K562 (cell line): ENCODE data around the gene CLP1. TPM values are rescaled to one million over a fixed set of nuclear protein-coding genes. Genes with fewer than 3 reads are reported as not detected.
A peak's percentile ranks its signal among the peaks of the same experiment; 100 is the strongest.

Experiments
- BRF1 ChIP-seq: IDR thresholded peaks from 3 replicates; pipeline ENCODE4 v1.6.1; 2011; ENCODE audit warnings: borderline replicate concordance, mild to moderate bottlenecking; ENCODE audit not compliant: insufficient read length; ENCODE audit errors: extremely low read depth
- CHCHD3 ChIP-seq: fragments of 250-450 bp; sonication (Bioruptor Pico); IDR thresholded peaks from 2 replicates; pipeline ENCODE4 v2.1.2; 2022; ENCODE audit warnings: mild to moderate bottlenecking
- FOSL1 ChIP-seq: fragments of 200-800 bp; sonication (Bioruptor generic); conservative IDR thresholded peaks from 2 replicates; pipeline ENCODE4 v1.6.1; 2016; ENCODE audit warnings: missing genetic modification characterization, missing compliant biosample characterization
- GATAD2A ChIP-seq: fragments of 450-650 bp; IDR thresholded peaks from 2 replicates; pipeline ENCODE4 v1.6.1; 2017
- GTF2F1 ChIP-seq: IDR thresholded peaks from 2 replicates; pipeline ENCODE4 v1.6.1; 2011; ENCODE audit warnings: low read depth, low read length, improper control_type of control experiment
- KDM1A ChIP-seq, 2 experiments: fragments of 450-650 bp; IDR thresholded peaks; 2 replicates each; pipeline ENCODE4 v1.6.1; 2016; ENCODE audit warnings: mild to moderate bottlenecking in 2 of 2
- LARP7 ChIP-seq: fragments of 450-650 bp; IDR thresholded peaks from 2 replicates; pipeline ENCODE4 v1.6.1; 2016
- MYC ChIP-seq, 2 experiments: fragments of 250-450 bp in 1 of 2; sonication (Bioruptor Pico) in 1 of 2; IDR thresholded peaks; 2 replicates each; pipeline versions ENCODE4 v1.5.1 to v1.6.1; 2012 to 2021; ENCODE audit warnings: low read depth in 2 of 2, borderline replicate concordance in 1 of 2, improper control_type of control experiment in 1 of 2, low read length in 1 of 2, mild to moderate bottlenecking in 1 of 2, moderate library complexity in 1 of 2
- POLR2A ChIP-seq: fragments of 450-650 bp; conservative IDR thresholded peaks from 2 replicates; pipeline ENCODE4 v1.6.1; 2016
- POLR2AphosphoS5 ChIP-seq: IDR thresholded peaks from 2 replicates; pipeline ENCODE4 v1.6.1; 2011; ENCODE audit warnings: mild to moderate bottlenecking, low read depth, low read length, moderate library complexity; ENCODE audit not compliant: control insufficient read depth, insufficient read depth
- RNF2 ChIP-seq: sonication (generic); IDR thresholded peaks from 2 replicates; pipeline ENCODE4 v1.6.1; 2016
- SP1 ChIP-seq: sonication (generic); formaldehyde crosslinking; IDR thresholded peaks from 2 replicates; pipeline ENCODE4 v1.8.1; 2022; ENCODE audit warnings: mild to moderate bottlenecking, missing genetic modification reagents
- ZNF316 ChIP-seq: fragments of 450-650 bp; IDR thresholded peaks from 2 replicates; pipeline ENCODE4 v1.6.1; 2016
- ZNF384 ChIP-seq: IDR thresholded peaks from 2 replicates; pipeline ENCODE4 v1.6.1; 2012; ENCODE audit warnings: low read depth, low read length, improper control_type of control experiment
- polyA plus RNA-seq, 8 experiments: library from polyadenylated mRNA; depleted of rRNA in 4 of 8; stranded (reverse) in 5 of 8; unstranded in 3 of 8; fragments of >200 nt; fragmentation: Nextera tagmentation in 2 of 8; fragmentation: Illumina TruSeq in 1 of 8; extraction: Ambion mirVana in 2 of 8; extraction: Trizol in 1 of 8; gene quantifications; 2 replicates each; pipeline versions ENCODE4 v1.2.1 to v1.2.3, GENCODE V29; 2011 to 2014; ENCODE audit warnings: inconsistent platforms in 1 of 8, missing spikeins in 1 of 8
- total RNA-seq, 7 experiments: library from RNA; depleted of rRNA in 6 of 7; stranded (reverse); fragments of >200 nt in 6 of 7; fragmentation: Illumina TruSeq in 2 of 7; extraction: Trizol in 2 of 7; gene quantifications; 2 replicates each; pipeline versions ENCODE4 v1.2.1 to v1.2.3, GENCODE V29; 2011 to 2021; ENCODE audit warnings: low replicate concordance in 1 of 7
- TF ChIP-seq, protein P1 (sequence below), 2 experiments: fragments of 450-650 bp in 1 of 2; sonication (generic) in 1 of 2; formaldehyde crosslinking in 1 of 2; IDR thresholded peaks; 2 replicates each; pipeline versions ENCODE4 v1.7.1 to v1.9.0; 2016 to 2022; ENCODE audit warnings: inconsistent platforms in 1 of 2, mild to moderate bottlenecking in 1 of 2, missing genetic modification reagents in 1 of 2
- TF ChIP-seq, protein P2 (sequence below): fragments of 450-650 bp; formaldehyde crosslinking; IDR thresholded peaks from 2 replicates; pipeline ENCODE4 v1.4.0; 2022; ENCODE audit warnings: missing genetic modification characterization
- TF ChIP-seq, protein P3 (sequence below): sonication (generic); formaldehyde crosslinking; IDR thresholded peaks from 2 replicates; pipeline ENCODE4 v1.8.0; 2022; ENCODE audit warnings: missing genetic modification reagents, mild to moderate bottlenecking, borderline replicate concordance

Gene CLP1
- total and polyA plus RNA-seq, 9 of the 15 experiments (the other 6 are each of a cell fraction or from before 2014, with no cell fraction given), result 19.1 to 46.2 (median 27.8) TPM

DNA sequence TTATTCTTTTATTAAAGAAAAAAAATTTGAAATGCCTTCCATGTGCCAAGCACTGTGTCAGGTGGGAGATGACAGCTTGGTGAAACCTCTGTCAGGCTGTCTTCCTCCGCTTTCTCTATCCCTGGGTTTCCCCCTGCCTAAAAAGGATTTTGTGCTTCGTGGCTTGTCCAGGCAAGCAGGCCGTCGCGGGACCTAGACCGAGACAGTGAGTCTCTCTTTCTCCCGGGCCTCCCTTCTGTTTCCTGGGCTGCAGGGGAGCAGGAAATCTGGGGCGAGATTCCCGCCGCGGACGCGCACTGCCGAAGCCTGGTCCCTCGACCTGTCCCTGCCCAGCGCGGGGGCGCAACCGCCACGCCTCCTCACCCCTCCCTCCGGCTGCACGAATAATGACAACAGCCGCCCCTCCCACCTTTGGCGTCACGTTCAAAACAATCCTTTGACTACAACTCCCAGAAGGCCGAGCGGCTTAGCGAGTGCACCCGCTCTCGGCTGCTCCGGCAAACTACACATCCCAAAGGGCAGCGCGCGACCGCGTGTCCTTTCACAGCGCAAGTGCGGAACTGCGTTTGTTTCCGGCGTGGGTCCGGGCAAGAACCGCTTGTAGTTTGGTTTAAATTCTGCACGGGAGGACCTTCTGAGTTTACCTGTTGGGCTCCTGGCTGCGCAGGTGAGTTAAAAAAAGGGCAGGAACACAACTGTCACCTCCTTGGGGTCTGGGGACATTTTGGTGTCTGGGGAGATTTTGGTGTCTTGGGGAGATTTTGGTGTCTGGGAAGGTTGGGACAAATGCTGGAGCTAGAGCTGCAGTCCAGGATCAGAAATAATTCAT lies at the start of gene CLP1 (continued):
- TF ChIP-seq MYC (IDR thresholded peaks at IDR 0.05; ENCODE audit: low read depth, low read length) (peak; percentile 98), MYC (CRISPR knock-in tag; IDR thresholded peaks at IDR 0.05; ENCODE audit: borderline replicate concordance, low read depth) (peak; percentile 61; the same call in 1 of the 2 replicates), ZNF384 (peak; percentile 39; the same call in 1 of the 2 replicates), GTF2F1 (no peak), BRF1 (no peak), LARP7 (no peak), ZNF316 (no peak), FOSL1 (tag) (no peak), POLR2A (peak; percentile 83), RNF2 (peak; percentile 66), CHCHD3 (CRISPR knock-in tag) (no peak), GATAD2A (no peak), POLR2AphosphoS5 (peak; percentile 52), KDM1A (IDR thresholded peaks at IDR 0.05) (peak in 1 of 2 experiments; percentile 47; a peak in 3 of 4 replicates), SP1 (CRISPR knock-in tag) (peak; percentile 95)
- TF ChIP-seq, protein P1, sequence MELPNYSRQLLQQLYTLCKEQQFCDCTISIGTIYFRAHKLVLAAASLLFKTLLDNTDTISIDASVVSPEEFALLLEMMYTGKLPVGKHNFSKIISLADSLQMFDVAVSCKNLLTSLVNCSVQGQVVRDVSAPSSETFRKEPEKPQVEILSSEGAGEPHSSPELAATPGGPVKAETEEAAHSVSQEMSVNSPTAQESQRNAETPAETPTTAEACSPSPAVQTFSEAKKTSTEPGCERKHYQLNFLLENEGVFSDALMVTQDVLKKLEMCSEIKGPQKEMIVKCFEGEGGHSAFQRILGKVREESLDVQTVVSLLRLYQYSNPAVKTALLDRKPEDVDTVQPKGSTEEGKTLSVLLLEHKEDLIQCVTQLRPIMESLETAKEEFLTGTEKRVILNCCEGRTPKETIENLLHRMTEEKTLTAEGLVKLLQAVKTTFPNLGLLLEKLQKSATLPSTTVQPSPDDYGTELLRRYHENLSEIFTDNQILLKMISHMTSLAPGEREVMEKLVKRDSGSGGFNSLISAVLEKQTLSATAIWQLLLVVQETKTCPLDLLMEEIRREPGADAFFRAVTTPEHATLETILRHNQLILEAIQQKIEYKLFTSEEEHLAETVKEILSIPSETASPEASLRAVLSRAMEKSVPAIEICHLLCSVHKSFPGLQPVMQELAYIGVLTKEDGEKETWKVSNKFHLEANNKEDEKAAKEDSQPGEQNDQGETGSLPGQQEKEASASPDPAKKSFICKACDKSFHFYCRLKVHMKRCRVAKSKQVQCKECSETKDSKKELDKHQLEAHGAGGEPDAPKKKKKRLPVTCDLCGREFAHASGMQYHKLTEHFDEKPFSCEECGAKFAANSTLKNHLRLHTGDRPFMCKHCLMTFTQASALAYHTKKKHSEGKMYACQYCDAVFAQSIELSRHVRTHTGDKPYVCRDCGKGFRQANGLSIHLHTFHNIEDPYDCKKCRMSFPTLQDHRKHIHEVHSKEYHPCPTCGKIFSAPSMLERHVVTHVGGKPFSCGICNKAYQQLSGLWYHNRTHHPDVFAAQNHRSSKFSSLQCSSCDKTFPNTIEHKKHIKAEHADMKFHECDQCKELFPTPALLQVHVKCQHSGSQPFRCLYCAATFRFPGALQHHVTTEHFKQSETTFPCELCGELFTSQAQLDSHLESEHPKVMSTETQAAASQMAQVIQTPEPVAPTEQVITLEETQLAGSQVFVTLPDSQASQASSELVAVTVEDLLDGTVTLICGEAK (IDR thresholded peaks at IDR 0.05), result peak; percentile 88
- TF ChIP-seq, protein P1 (CRISPR knock-in tag; IDR thresholded peaks at IDR 0.05), result no peak
- TF ChIP-seq, protein P2, sequence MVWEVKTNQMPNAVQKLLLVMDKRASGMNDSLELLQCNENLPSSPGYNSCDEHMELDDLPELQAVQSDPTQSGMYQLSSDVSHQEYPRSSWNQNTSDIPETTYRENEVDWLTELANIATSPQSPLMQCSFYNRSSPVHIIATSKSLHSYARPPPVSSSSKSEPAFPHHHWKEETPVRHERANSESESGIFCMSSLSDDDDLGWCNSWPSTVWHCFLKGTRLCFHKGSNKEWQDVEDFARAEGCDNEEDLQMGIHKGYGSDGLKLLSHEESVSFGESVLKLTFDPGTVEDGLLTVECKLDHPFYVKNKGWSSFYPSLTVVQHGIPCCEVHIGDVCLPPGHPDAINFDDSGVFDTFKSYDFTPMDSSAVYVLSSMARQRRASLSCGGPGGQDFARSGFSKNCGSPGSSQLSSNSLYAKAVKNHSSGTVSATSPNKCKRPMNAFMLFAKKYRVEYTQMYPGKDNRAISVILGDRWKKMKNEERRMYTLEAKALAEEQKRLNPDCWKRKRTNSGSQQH (CRISPR knock-in tag), result 0 out of 2 replicates have a peak, but pooled peaks have one; percentile 50
- TF ChIP-seq, protein P3, sequence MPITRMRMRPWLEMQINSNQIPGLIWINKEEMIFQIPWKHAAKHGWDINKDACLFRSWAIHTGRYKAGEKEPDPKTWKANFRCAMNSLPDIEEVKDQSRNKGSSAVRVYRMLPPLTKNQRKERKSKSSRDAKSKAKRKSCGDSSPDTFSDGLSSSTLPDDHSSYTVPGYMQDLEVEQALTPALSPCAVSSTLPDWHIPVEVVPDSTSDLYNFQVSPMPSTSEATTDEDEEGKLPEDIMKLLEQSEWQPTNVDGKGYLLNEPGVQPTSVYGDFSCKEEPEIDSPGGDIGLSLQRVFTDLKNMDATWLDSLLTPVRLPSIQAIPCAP (CRISPR knock-in tag), result no peak
